ENCODE data around the gene ZBTB40.

ZBTB40 gene

GRCh38 chr1:22426781-22427180, 24.9 kb upstream of the ZBTB40 start:
- no peak for DNase-seq (ENCODE audit: low read depth in 2 of 2)

- DNase-seq (ENCODE audit: low read depth in 2 of 2) = no peak
These were observed 23.0 kb upstream of the ZBTB40 start for GRCh38 chr1:22428672-22429071.

GRCh38 chr1:22431965-22432364, 19.7 kb upstream of the ZBTB40 start:
- no peak for DNase-seq (ENCODE audit: low read depth in 2 of 2)

GRCh38 chr1:22434717-22435116, 16.9 kb upstream of the ZBTB40 start:
- DNase-seq (ENCODE audit: low read depth in 2 of 2) = no peak

- no peak for DNase-seq (ENCODE audit: low read depth in 2 of 2)
These were observed 14.7 kb upstream of the ZBTB40 start for GRCh38 chr1:22436948-22437347.

GRCh38 chr1:22437573-22437972, 14.1 kb upstream of the ZBTB40 start:
- no peak for DNase-seq (ENCODE audit: low read depth in 2 of 2)

GRCh38 chr1:22440582-22440981, 11.1 kb upstream of the ZBTB40 start:
- no peak for DNase-seq (ENCODE audit: low read depth in 2 of 2)

GRCh38 chr1:22442212-22442894, 9.3 kb upstream of the ZBTB40 start:
- no peak for DNase-seq (ENCODE audit: low read depth in 2 of 2)

GRCh38 chr1:22443332-22443731, 8.3 kb upstream of the ZBTB40 start:
- no peak for DNase-seq (ENCODE audit: low read depth in 2 of 2)

GRCh38 chr1:22444856-22445255, 6.8 kb upstream of the ZBTB40 start:
- no peak for DNase-seq (ENCODE audit: low read depth in 2 of 2)

GRCh38 chr1:22447621-22448111, 4.0 kb upstream of the ZBTB40 start:
- no peak for DNase-seq (ENCODE audit: low read depth in 2 of 2)

GRCh38 chr1:22449636-22450035, 2.0 kb upstream of the ZBTB40 start:
- no peak for DNase-seq (ENCODE audit: low read depth in 2 of 2)

GRCh38 chr1:22450351-22451021, 1.2 kb upstream of the ZBTB40 start:
- DNase-seq (ENCODE audit: low read depth in 2 of 2) = no peak

GRCh38 chr1:22452481-22452957, 868 bp downstream of the ZBTB40 start:
- no peak for DNase-seq (ENCODE audit: low read depth in 2 of 2)

GRCh38 chr1:22453181-22453580, 1.5 kb downstream of the ZBTB40 start:
- no peak for DNase-seq (ENCODE audit: low read depth in 2 of 2)

GRCh38 chr1:22454476-22455056, 2.9 kb downstream of the ZBTB40 start:
- no peak for DNase-seq (ENCODE audit: low read depth in 2 of 2)

- DNase-seq (ENCODE audit: low read depth in 2 of 2) = no peak
These were observed 5.7 kb downstream of the ZBTB40 start for GRCh38 chr1:22457345-22457744.

GRCh38 chr1:22457836-22458235, 6.2 kb downstream of the ZBTB40 start:
- no peak for DNase-seq (ENCODE audit: low read depth in 2 of 2)

GRCh38 chr1:22461100-22461499, 9.4 kb downstream of the ZBTB40 start:
- DNase-seq (ENCODE audit: low read depth in 2 of 2) = no peak

- no peak for DNase-seq (ENCODE audit: low read depth in 2 of 2)
These were observed 10.3 kb downstream of the ZBTB40 start for GRCh38 chr1:22461678-22462527.

GRCh38 chr1:22462928-22463327, 11.3 kb downstream of the ZBTB40 start:
- no peak for DNase-seq (ENCODE audit: low read depth in 2 of 2)

- no peak for DNase-seq (ENCODE audit: low read depth in 2 of 2)
These were observed 13.4 kb downstream of the ZBTB40 start for GRCh38 chr1:22465015-22465565.
